ENCODE data around the gene MOCOS.

DNA sequence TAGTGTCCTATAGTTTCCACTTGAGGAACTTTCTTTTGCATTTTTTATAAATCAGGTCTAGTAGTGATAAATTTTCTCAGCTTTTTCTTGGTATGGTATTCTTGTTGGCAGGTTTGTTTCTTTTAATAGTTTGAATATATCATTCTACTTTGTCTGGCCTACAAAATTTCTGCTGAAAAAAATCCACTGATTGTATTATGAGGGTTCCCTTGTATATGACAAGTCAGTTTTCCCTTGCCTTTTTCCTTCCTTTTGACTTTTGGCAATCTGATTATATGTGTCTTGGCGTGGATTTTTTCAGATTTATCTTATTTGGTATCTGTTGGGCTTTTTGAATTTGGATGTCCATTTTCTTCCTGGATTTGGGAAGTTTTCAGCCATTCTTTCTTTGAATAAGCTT lies 41.9 kb downstream of the MOCOS start:
- TF ChIP-seq, protein P1, sequence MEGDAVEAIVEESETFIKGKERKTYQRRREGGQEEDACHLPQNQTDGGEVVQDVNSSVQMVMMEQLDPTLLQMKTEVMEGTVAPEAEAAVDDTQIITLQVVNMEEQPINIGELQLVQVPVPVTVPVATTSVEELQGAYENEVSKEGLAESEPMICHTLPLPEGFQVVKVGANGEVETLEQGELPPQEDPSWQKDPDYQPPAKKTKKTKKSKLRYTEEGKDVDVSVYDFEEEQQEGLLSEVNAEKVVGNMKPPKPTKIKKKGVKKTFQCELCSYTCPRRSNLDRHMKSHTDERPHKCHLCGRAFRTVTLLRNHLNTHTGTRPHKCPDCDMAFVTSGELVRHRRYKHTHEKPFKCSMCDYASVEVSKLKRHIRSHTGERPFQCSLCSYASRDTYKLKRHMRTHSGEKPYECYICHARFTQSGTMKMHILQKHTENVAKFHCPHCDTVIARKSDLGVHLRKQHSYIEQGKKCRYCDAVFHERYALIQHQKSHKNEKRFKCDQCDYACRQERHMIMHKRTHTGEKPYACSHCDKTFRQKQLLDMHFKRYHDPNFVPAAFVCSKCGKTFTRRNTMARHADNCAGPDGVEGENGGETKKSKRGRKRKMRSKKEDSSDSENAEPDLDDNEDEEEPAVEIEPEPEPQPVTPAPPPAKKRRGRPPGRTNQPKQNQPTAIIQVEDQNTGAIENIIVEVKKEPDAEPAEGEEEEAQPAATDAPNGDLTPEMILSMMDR (IDR thresholded peaks at IDR 0.05), result no peak
- no peak for TF ChIP-seq POLR2A (IDR thresholded peaks at IDR 0.05)

All from body of pancreas (tissue), 4 donors.